Measurements from ENCODE around the gene DHTKD1. TPM values are rescaled to one million over a fixed set of nuclear protein-coding genes. Genes with fewer than 3 reads are reported as not detected.

The DHTKD1 gene, protein sequence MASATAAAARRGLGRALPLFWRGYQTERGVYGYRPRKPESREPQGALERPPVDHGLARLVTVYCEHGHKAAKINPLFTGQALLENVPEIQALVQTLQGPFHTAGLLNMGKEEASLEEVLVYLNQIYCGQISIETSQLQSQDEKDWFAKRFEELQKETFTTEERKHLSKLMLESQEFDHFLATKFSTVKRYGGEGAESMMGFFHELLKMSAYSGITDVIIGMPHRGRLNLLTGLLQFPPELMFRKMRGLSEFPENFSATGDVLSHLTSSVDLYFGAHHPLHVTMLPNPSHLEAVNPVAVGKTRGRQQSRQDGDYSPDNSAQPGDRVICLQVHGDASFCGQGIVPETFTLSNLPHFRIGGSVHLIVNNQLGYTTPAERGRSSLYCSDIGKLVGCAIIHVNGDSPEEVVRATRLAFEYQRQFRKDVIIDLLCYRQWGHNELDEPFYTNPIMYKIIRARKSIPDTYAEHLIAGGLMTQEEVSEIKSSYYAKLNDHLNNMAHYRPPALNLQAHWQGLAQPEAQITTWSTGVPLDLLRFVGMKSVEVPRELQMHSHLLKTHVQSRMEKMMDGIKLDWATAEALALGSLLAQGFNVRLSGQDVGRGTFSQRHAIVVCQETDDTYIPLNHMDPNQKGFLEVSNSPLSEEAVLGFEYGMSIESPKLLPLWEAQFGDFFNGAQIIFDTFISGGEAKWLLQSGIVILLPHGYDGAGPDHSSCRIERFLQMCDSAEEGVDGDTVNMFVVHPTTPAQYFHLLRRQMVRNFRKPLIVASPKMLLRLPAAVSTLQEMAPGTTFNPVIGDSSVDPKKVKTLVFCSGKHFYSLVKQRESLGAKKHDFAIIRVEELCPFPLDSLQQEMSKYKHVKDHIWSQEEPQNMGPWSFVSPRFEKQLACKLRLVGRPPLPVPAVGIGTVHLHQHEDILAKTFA
- 24.5 and 29.3 TPM in 2 replicates for total RNA-seq

DNA sequence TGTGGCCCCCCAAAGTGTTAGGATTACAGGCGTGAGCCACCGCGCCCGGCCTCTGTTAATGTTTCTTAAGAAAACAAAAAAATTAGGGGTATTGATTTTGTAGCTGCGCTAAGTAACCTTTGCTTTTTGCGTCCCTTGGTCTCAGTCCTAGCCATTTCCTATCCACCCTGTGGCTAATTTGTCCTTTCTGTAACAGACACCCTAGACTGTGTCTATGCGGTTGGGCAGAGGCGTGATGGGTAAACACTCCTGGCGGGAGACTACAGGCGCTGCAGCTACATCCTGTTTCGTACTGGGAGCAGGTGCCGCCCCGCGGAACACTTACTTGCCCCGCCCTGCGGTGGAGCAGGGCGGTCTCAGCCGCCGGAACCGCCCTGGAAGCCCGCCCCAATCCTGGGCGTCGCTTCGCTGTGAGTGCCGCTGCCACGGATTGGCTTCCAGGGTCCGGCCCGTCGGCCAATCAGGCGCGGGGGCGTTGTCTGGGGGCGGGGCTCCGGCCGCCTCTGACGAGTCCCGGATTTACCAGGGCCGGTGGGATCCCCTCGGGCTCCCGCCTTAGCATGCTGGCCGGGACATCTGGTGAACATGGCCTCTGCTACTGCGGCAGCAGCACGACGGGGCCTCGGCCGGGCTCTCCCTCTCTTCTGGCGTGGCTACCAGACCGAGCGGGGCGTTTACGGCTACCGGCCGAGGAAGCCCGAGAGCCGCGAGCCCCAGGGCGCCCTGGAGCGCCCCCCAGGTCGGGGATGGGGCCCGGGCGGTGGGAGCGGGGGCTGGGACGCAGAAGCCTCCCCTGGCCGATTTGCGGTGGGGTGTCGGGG, at the start of gene DHTKD1:
Gene DHTKD1, plus strand, starts transcription at position 506 of the 821 bp plus-strand sequence. Its CDS starts 80 bp downstream, at position 586.
- Histone ChIP-seq H3K79me2 (ENCODE audit: insufficient read depth, low read length) (peaks cover 22% of the 10 kb centered on the region), H3K27ac (ENCODE audit: low read depth, low read length) (peak within 1 kb of the TSS; percentile 75), H2AFZ (ENCODE audit: low read length) (peak within 1 kb of the TSS; percentile 96), H3K4me3 (ENCODE audit: insufficient read depth, low read length) (peak within 1 kb of the TSS; percentile 87), H3K36me3 (ENCODE audit: insufficient read depth, low read length) (no peaks in the 10 kb centered on the region), H3K27me3 (ENCODE audit: insufficient read depth, low read length) (no peaks in the 10 kb centered on the region), H3K9me3 (ENCODE audit: low read depth, low read length) (no peaks in the 10 kb centered on the region), H4K20me1 (ENCODE audit: insufficient read depth, low read length) (peaks cover 3% of the 10 kb centered on the region), H3K4me1 (ENCODE audit: insufficient read depth, low read length) (peaks cover 18% of the 10 kb centered on the region), H3K4me2 (ENCODE audit: insufficient read depth, low read length) (peak within 1 kb of the TSS; percentile 91)
- TF ChIP-seq, protein P1, sequence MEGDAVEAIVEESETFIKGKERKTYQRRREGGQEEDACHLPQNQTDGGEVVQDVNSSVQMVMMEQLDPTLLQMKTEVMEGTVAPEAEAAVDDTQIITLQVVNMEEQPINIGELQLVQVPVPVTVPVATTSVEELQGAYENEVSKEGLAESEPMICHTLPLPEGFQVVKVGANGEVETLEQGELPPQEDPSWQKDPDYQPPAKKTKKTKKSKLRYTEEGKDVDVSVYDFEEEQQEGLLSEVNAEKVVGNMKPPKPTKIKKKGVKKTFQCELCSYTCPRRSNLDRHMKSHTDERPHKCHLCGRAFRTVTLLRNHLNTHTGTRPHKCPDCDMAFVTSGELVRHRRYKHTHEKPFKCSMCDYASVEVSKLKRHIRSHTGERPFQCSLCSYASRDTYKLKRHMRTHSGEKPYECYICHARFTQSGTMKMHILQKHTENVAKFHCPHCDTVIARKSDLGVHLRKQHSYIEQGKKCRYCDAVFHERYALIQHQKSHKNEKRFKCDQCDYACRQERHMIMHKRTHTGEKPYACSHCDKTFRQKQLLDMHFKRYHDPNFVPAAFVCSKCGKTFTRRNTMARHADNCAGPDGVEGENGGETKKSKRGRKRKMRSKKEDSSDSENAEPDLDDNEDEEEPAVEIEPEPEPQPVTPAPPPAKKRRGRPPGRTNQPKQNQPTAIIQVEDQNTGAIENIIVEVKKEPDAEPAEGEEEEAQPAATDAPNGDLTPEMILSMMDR (IDR thresholded peaks at IDR 0.05; ENCODE audit: extremely low read depth, low read depth, low read length): peak; percentile 17
- peak; percentile 99 for DNase-seq (ENCODE audit: insufficient read length, low spot score, missing footprints)

DNA sequence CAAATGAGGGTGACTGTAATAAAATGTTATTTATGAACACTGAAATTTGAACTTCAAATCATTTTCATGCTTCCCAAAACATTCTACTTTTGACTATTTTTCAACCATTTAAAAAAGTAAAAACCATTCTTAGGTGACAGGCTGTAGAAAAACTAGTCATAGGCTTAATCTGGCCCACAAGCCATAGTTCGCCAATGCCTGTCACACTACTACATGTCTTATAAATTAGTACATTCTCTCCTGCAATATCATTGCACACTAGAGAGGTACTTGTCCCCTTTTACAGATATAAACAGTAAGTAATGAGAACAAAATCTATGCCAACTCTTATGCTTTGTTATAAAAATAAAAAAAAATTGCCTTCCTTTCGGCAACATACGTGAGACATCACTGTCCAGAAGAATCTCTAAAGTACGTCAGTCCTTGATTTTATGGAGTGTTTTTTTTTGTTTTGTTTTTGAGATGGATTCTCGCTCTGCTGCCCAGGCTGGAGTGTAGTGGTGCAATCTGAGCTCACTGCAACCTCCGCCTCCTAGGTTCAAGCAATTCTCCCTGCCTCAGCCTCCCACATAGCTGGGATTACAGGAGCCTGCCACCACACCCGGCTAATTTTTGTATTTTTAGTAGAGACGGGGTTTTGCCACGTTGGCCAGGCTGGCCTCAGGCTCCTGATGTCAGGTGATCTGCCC, 49.3 kb upstream of the DHTKD1 start:
- Histone ChIP-seq H3K36me3 (ENCODE audit: insufficient read depth, low read length) (peaks cover 2% of the 10 kb centered on the region), H3K27me3 (ENCODE audit: insufficient read depth, low read length) (no peaks in the 10 kb centered on the region), H3K4me2 (ENCODE audit: insufficient read depth, low read length) (peak overlapping the region; percentile 31), H3K4me3 (ENCODE audit: insufficient read depth, low read length) (no peak overlapping the region), H3K9me3 (ENCODE audit: low read depth, low read length) (no peaks in the 10 kb centered on the region), H3K79me2 (ENCODE audit: insufficient read depth, low read length) (peaks cover 58% of the 10 kb centered on the region), H3K27ac (ENCODE audit: low read depth, low read length) (peak overlapping the region; percentile 75), H3K4me1 (ENCODE audit: insufficient read depth, low read length) (peaks cover 14% of the 10 kb centered on the region), H4K20me1 (ENCODE audit: insufficient read depth, low read length) (peaks cover 4% of the 10 kb centered on the region), H2AFZ (ENCODE audit: low read length) (no peak overlapping the region)
- TF ChIP-seq, protein P1 (IDR thresholded peaks at IDR 0.05; ENCODE audit: extremely low read depth, low read depth, low read length): no peak
- no peak for DNase-seq (ENCODE audit: insufficient read length, low spot score, missing footprints)

DNA sequence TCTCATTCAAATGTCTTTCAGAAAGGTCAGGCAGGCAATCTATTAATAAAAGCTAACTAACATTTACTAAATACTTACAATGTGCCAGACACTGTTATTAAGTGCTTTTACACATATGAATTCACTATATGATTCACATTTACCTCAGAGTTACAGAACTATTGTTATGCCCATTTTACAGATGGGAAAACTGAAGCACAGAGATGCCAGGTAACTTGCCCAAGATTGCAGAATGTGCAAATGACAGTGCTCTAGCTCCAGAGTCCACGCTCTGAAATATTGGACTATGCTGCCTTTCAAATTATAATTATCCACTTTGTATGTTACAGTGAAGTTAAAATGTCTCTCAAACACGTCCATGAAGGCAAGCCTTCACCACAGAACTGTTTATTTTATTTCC, 48.2 kb upstream of the DHTKD1 start:
- Histone ChIP-seq H2AFZ (ENCODE audit: low read length) (no peak overlapping the region), H3K27me3 (ENCODE audit: insufficient read depth, low read length) (no peaks in the 10 kb centered on the region), H3K4me3 (ENCODE audit: insufficient read depth, low read length) (no peak overlapping the region), H4K20me1 (ENCODE audit: insufficient read depth, low read length) (peaks cover 7% of the 10 kb centered on the region), H3K4me1 (ENCODE audit: insufficient read depth, low read length) (peaks cover 14% of the 10 kb centered on the region), H3K9me3 (ENCODE audit: low read depth, low read length) (no peaks in the 10 kb centered on the region), H3K27ac (ENCODE audit: low read depth, low read length) (no peak overlapping the region), H3K79me2 (ENCODE audit: insufficient read depth, low read length) (peaks cover 60% of the 10 kb centered on the region), H3K36me3 (ENCODE audit: insufficient read depth, low read length) (peaks cover 2% of the 10 kb centered on the region), H3K4me2 (ENCODE audit: insufficient read depth, low read length) (no peak overlapping the region)
- TF ChIP-seq, protein P1 (IDR thresholded peaks at IDR 0.05; ENCODE audit: extremely low read depth, low read depth, low read length): no peak
- no peak for DNase-seq (ENCODE audit: insufficient read length, low spot score, missing footprints)

Measured in osteoblast (primary cell).